ENCODE results near the gene IRGQ.
A peak's percentile ranks its signal among the peaks of the same experiment; 100 is the strongest.

The IRGQ gene

DNA sequence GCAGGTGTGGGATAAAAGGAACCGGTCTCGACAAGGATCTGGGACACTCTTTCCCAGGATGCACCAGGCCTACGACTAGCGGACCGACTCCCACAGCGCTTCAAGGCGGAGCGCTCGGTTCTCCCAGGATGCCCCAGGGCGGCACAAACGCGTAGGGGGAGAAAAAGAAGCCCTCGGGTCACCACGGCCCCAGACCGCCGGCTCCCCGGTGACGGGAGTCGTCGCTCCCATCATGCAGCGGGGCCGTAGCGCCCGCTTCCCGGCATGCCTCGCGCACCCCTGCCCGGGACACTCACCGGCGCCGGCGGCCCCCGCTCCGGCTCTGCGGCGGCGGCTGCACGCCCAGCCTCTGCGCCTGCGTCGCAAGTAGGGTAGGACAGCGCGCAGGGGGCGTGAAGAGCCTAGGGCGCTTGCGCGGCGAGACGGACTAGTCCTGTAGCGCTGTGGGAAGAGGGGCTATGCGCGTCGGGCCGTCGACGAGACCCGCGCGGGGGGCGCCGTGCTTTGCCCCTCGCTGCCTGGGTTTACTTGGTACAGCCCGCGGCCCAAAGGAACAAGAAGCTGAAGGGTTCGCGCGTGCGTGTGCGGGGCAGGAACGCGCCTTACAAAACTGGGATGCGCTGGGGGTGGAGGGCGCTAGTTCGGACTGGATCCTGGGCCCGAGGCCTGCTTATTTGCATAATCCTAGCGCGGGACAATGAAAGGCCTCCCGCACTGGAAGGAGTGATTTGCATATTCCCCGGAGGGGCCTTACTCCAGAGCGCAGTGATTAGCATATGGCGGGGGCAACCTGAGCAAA, 23.5 kb upstream of the IRGQ start, which contains the start of gene ZNF428 (continued):
- peak; percentile 27; the same call in 1 of the 2 replicates for TF ChIP-seq KLF17 (tag by site-specific recombination; IDR thresholded peaks at IDR 0.05)
- TF ChIP-seq ZIC2 (tag by site-specific recombination; IDR thresholded peaks at IDR 0.05): peak; percentile 16; the same call in 1 of the 2 replicates
- TF ChIP-seq ZNF138 (tag by site-specific recombination; IDR thresholded peaks at IDR 0.05; ENCODE audit: borderline replicate concordance): no peak
- TF ChIP-seq, protein P1, sequence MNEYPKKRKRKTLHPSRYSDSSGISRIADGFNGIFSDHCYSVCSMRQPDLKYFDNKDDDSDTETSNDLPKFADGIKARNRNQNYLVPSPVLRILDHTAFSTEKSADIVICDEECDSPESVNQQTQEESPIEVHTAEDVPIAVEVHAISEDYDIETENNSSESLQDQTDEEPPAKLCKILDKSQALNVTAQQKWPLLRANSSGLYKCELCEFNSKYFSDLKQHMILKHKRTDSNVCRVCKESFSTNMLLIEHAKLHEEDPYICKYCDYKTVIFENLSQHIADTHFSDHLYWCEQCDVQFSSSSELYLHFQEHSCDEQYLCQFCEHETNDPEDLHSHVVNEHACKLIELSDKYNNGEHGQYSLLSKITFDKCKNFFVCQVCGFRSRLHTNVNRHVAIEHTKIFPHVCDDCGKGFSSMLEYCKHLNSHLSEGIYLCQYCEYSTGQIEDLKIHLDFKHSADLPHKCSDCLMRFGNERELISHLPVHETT (tag by site-specific recombination; IDR thresholded peaks at IDR 0.05): peak; percentile 70; the same call in 1 of the 2 replicates
- TF ChIP-seq ZBTB17 (tag by site-specific recombination; IDR thresholded peaks at IDR 0.05): peak; percentile 98
- TF ChIP-seq ZNF529 (tag by site-specific recombination; IDR thresholded peaks at IDR 0.05; ENCODE audit: insufficient replicate concordance): no peak
- TF ChIP-seq ZNF157 (tag by site-specific recombination; IDR thresholded peaks at IDR 0.05): no peak
- no peak for TF ChIP-seq HOXD13 (CRISPR knock-in tag; IDR thresholded peaks at IDR 0.05; ENCODE audit: borderline replicate concordance)
- no peak for TF ChIP-seq ZNF549 (tag by site-specific recombination; IDR thresholded peaks at IDR 0.05)
- TF ChIP-seq ZNF292 (tag by site-specific recombination; IDR thresholded peaks at IDR 0.05; ENCODE audit: borderline replicate concordance, low read depth): no peak
- no peak for TF ChIP-seq ZNF248 (tag by site-specific recombination; IDR thresholded peaks at IDR 0.05)
- peak; percentile 11 for TF ChIP-seq ZBTB10 (tag by site-specific recombination; IDR thresholded peaks at IDR 0.05)
- TF ChIP-seq, protein P2, sequence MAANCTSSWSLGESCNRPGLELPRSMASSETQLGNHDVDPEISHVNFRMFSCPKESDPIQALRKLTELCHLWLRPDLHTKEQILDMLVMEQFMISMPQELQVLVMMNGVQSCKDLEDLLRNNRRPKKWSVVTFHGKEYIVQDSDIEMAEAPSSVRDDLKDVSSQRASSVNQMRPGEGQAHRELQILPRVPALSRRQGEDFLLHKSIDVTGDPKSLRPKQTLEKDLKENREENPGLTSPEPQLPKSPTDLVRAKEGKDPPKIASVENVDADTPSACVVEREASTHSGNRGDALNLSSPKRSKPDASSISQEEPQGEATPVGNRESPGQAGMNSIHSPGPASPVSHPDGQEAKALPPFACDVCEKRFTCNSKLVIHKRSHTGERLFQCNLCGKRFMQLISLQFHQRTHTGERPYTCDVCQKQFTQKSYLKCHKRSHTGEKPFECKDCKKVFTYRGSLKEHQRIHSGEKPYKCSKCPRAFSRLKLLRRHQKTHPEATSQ (tag by site-specific recombination; IDR thresholded peaks at IDR 0.05): peak; percentile 88; the same call in 1 of the 2 replicates
- TF ChIP-seq YY2 (tag by site-specific recombination; IDR thresholded peaks at IDR 0.05): 0 out of 2 replicates have a peak, but pooled peaks have one; percentile 39
- TF ChIP-seq ZNF280D (tag by site-specific recombination; IDR thresholded peaks at IDR 0.05): no peak
- TF ChIP-seq ZNF701 (tag by site-specific recombination; IDR thresholded peaks at IDR 0.05): no peak
- no peak for TF ChIP-seq ZNF211 (tag by site-specific recombination; IDR thresholded peaks at IDR 0.05; ENCODE audit: low read depth)
- no peak for TF ChIP-seq ZNF274 (IDR thresholded peaks at IDR 0.05; ENCODE audit: low read length)
- no peak for TF ChIP-seq ZNF274 (tag by site-specific recombination; IDR thresholded peaks at IDR 0.05; ENCODE audit: borderline replicate concordance)
- TF ChIP-seq, protein P3, sequence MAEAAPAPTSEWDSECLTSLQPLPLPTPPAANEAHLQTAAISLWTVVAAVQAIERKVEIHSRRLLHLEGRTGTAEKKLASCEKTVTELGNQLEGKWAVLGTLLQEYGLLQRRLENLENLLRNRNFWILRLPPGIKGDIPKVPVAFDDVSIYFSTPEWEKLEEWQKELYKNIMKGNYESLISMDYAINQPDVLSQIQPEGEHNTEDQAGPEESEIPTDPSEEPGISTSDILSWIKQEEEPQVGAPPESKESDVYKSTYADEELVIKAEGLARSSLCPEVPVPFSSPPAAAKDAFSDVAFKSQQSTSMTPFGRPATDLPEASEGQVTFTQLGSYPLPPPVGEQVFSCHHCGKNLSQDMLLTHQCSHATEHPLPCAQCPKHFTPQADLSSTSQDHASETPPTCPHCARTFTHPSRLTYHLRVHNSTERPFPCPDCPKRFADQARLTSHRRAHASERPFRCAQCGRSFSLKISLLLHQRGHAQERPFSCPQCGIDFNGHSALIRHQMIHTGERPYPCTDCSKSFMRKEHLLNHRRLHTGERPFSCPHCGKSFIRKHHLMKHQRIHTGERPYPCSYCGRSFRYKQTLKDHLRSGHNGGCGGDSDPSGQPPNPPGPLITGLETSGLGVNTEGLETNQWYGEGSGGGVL (tag by site-specific recombination; IDR thresholded peaks at IDR 0.05): peak; percentile 52; the same call in 1 of the 2 replicates
- no peak; the same call in 1 of the 2 replicates for TF ChIP-seq ZNF664 (tag by site-specific recombination; IDR thresholded peaks at IDR 0.05)
- no peak for TF ChIP-seq BCL11A (tag by site-specific recombination; IDR thresholded peaks at IDR 0.05; ENCODE audit: low read depth)
- TF ChIP-seq, protein P4, sequence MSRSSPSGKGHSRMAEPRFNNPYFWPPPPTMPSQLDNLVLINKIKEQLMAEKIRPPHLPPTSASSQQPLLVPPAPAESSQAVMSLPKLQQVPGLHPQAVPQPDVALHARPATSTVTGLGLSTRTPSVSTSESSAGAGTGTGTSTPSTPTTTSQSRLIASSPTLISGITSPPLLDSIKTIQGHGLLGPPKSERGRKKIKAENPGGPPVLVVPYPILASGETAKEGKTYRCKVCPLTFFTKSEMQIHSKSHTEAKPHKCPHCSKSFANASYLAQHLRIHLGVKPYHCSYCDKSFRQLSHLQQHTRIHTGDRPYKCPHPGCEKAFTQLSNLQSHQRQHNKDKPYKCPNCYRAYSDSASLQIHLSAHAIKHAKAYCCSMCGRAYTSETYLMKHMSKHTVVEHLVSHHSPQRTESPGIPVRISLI (tag by site-specific recombination; IDR thresholded peaks at IDR 0.05): no peak
- TF ChIP-seq ZBTB21 (tag by site-specific recombination; IDR thresholded peaks at IDR 0.05): peak; percentile 26; the same call in 1 of the 2 replicates
- TF ChIP-seq ZNF624 (tag by site-specific recombination; IDR thresholded peaks at IDR 0.05): no peak
- TF ChIP-seq ZNF792 (tag by site-specific recombination; IDR thresholded peaks at IDR 0.05): peak; percentile 62
